Airway epithelial cell (primary cell): ENCODE data around the gene SLC22A12. TPM values are rescaled to one million over a fixed set of nuclear protein-coding genes. Genes with fewer than 3 reads are reported as not detected.

Experiments used
- total RNA-seq: library from RNA; depleted of rRNA; stranded (reverse); fragments of >200 nt; gene quantifications from 2 replicates; pipeline ENCODE4 v1.2.3, GENCODE V29; 2015

SLC22A12 gene
- not detected in 2 replicates for total RNA-seq

GRCh38 chr11:64590763-64591221 lies at the start of gene SLC22A12:
Gene SLC22A12 (plus strand): TSS chr11:64591220. CDS start chr11:64591557, 337 bp downstream.

Other genes starting within 250 kb of the SLC22A12 start
- gene RPS6KA4, start 232.1 kb upstream of the SLC22A12 start, total RNA-seq: 72.9 and 73.6 TPM in 2 replicates
- gene SLC22A11, start 35.3 kb upstream of the SLC22A12 start, total RNA-seq: not detected in 2 replicates
- not detected in 2 replicates for gene NRXN2, start 132.0 kb downstream of the SLC22A12 start, total RNA-seq
- not detected in 2 replicates for gene RASGRP2, start 152.9 kb downstream of the SLC22A12 start, total RNA-seq
- 0.14 and 0.79 TPM in 2 replicates for gene PYGM, start 168.8 kb downstream of the SLC22A12 start, total RNA-seq
- 130 and 133 TPM in 2 replicates for gene SF1, start 187.3 kb downstream of the SLC22A12 start, total RNA-seq
- gene MAP4K2, start 212.0 kb downstream of the SLC22A12 start, total RNA-seq: 23.3 and 35.0 TPM in 2 replicates
- gene MEN1, start 219.3 kb downstream of the SLC22A12 start, total RNA-seq: 21.9 and 28.4 TPM in 2 replicates